Neural cell (in vitro differentiated cells): Measurements from ENCODE around the gene NHSL2. TPM values are rescaled to one million over a fixed set of nuclear protein-coding genes. Genes with fewer than 3 reads are reported as not detected.

ENCODE experiments used
- H2AFZ ChIP-seq: fragments of 200-600, 300-800 bp; sonication (generic), shearing (Covaris generic); 2 replicates; pipeline ENCODE4 v1.6.0; 2014; ENCODE audit warnings: low read depth, mild to moderate bottlenecking, antibody characterized with exemption, low read length, moderate library complexity
- H3F3A ChIP-seq: fragments of 200-600 bp; shearing (Covaris generic); 2 replicates; pipeline ENCODE4 v1.6.1; 2016; ENCODE audit warnings: mild to moderate bottlenecking, moderate library complexity, mixed read lengths, antibody characterized with exemption, low read length; ENCODE audit not compliant: insufficient read depth, poor library complexity, severe bottlenecking
- H3K27ac ChIP-seq: fragments of 200-600, 300-800 bp; sonication (generic), shearing (Covaris generic); 2 replicates; pipeline ENCODE4 v1.5.1; 2014; ENCODE audit warnings: mild to moderate bottlenecking, low read length, moderate library complexity
- H3K27me3 ChIP-seq: fragments of 300-800, 200-600 bp; sonication (generic), shearing (Covaris generic); 2 replicates; pipeline ENCODE4 v1.6.0; 2014; ENCODE audit warnings: mild to moderate bottlenecking, low read depth, low read length, moderate library complexity; ENCODE audit not compliant: insufficient read depth
- H3K36me3 ChIP-seq: fragments of 300-800, 200-600 bp; sonication (generic), shearing (Covaris generic); 2 replicates; pipeline ENCODE4 v1.5.1; 2014; ENCODE audit warnings: mild to moderate bottlenecking, antibody characterized with exemption, low read length, moderate library complexity; ENCODE audit not compliant: insufficient read depth
- H3K4me2 ChIP-seq: fragments of 300-800, 200-600 bp; sonication (generic), shearing (Covaris generic); 2 replicates; pipeline ENCODE4 v1.6.0; 2014; ENCODE audit warnings: mild to moderate bottlenecking, low read length
- H3K4me3 ChIP-seq: fragments of 300-800, 200-600 bp; sonication (generic), shearing (Covaris generic); 2 replicates; pipeline ENCODE4 v1.5.1; 2014; ENCODE audit warnings: mild to moderate bottlenecking, low read length, moderate library complexity
- H3K79me2 ChIP-seq: fragments of 200-600 bp; shearing (Covaris generic); replicated peaks from 2 replicates; pipeline ENCODE4 v1.6.0; 2014; ENCODE audit warnings: mild to moderate bottlenecking, low read length, moderate library complexity; ENCODE audit not compliant: insufficient read depth
- H3K9ac ChIP-seq: fragments of 300-800, 200-600 bp; sonication (generic), shearing (Covaris generic); 2 replicates; pipeline ENCODE4 v1.6.1; 2016; ENCODE audit warnings: mild to moderate bottlenecking, low read length, mixed read lengths
- H3K9me2 ChIP-seq: fragments of 200-600 bp; shearing (Covaris generic); 2 replicates; pipeline ENCODE4 v1.6.1; 2016; ENCODE audit warnings: mild to moderate bottlenecking, low read length, mixed read lengths; ENCODE audit not compliant: insufficient read depth
- H3K9me3 ChIP-seq: fragments of 200-600, 300-800 bp; sonication (generic), shearing (Covaris generic); 2 replicates; pipeline ENCODE4 v1.6.1; 2016; ENCODE audit warnings: mild to moderate bottlenecking, mixed run types, low read length, moderate library complexity, mixed read lengths
- H4K20me1 ChIP-seq: fragments of 200-600 bp; shearing (Covaris generic); 2 replicates; pipeline ENCODE4 v1.6.1; 2016; ENCODE audit warnings: mild to moderate bottlenecking, mixed run types; ENCODE audit not compliant: insufficient read depth
- CTCF ChIP-seq: fragments of 450-650 bp; IDR thresholded peaks from 2 replicates; pipeline ENCODE4 v1.5.1; 2014; ENCODE audit warnings: antibody characterized with exemption, mild to moderate bottlenecking, moderate library complexity; ENCODE audit not compliant: poor library complexity, severe bottlenecking
- EP300 ChIP-seq: fragments of 450-650 bp; conservative IDR thresholded peaks from 2 replicates; pipeline ENCODE4 v1.6.1; 2014; ENCODE audit warnings: antibody characterized with exemption, mild to moderate bottlenecking, moderate library complexity; ENCODE audit not compliant: poor library complexity, severe bottlenecking
- EZH2 ChIP-seq: fragments of 200-600, 300-800 bp; shearing (Covaris generic), sonication (generic); IDR thresholded peaks from 2 replicates; pipeline ENCODE4 v1.6.1; 2014; ENCODE audit warnings: antibody characterized with exemption, low read length, borderline replicate concordance, mild to moderate bottlenecking; ENCODE audit not compliant: insufficient read depth, poor library complexity, severe bottlenecking
- MXI1 ChIP-seq: fragments of 450-650 bp; conservative IDR thresholded peaks from 2 replicates; pipeline ENCODE4 v1.6.1; 2014; ENCODE audit warnings: antibody characterized with exemption, mild to moderate bottlenecking; ENCODE audit not compliant: poor library complexity, severe bottlenecking
- POLR2AphosphoS5 ChIP-seq: IDR thresholded peaks from 2 replicates; pipeline ENCODE4 v1.6.1; 2012
- RAD21 ChIP-seq: fragments of 450-650 bp; conservative IDR thresholded peaks from 2 replicates; pipeline ENCODE4 v1.6.1; 2014; ENCODE audit warnings: antibody characterized with exemption, mild to moderate bottlenecking, moderate library complexity
- SMC3 ChIP-seq: fragments of 450-650 bp; conservative IDR thresholded peaks from 2 replicates; pipeline ENCODE4 v1.6.1; 2014; ENCODE audit warnings: antibody characterized with exemption, mild to moderate bottlenecking, moderate library complexity; ENCODE audit not compliant: poor library complexity
- TAF1 ChIP-seq: IDR thresholded peaks from 2 replicates; pipeline ENCODE4 v1.6.1; 2012; ENCODE audit warnings: low read depth
- polyA plus RNA-seq: library from polyadenylated mRNA; depleted of rRNA; stranded (reverse); fragments of >200 nt; gene quantifications from 2 replicates; pipeline ENCODE4 v1.2.3, GENCODE V29; 2014
- TF ChIP-seq, protein P1 (sequence below): IDR thresholded peaks from 2 replicates; pipeline ENCODE4 v1.6.1; 2012; ENCODE audit warnings: borderline replicate concordance

The NHSL2 gene
- polyA plus RNA-seq, 1 donor from 2014 or later, result 0.87 TPM

DNA sequence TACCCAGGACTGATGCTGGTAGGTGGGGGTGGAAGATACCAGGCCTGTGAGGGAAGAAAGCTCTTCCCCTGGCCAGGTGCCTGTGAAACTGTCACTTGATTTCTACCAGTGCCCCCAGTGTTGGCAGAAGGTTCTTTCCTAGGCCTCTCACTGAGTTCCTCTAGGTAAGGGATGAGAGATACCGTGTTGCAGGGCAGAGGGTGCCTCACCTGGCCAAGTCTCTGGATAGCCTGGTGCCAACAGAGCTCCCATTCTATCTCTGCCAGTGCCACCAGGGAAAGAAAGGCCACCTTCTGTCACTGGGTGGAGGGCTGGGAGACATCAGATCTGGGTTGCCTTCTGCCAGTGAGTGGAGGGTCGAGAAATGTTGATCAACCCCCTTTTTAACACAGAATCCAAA, 127.0 kb downstream of the NHSL2 start:
- Histone ChIP-seq H3K9ac (no peak overlapping the region), H3K4me2 (no peak overlapping the region), H3K4me3 (no peak overlapping the region), H3F3A (no peaks in the 10 kb centered on the region), H3K79me2 (no peaks in the 10 kb centered on the region), H3K9me3 (no peaks in the 10 kb centered on the region), H2AFZ (no peak overlapping the region), H3K27ac (no peak overlapping the region), H3K36me3 (no peaks in the 10 kb centered on the region), H3K9me2 (no peaks in the 10 kb centered on the region), H3K27me3 (no peaks in the 10 kb centered on the region), H4K20me1 (no peaks in the 10 kb centered on the region)
- no peak for TF ChIP-seq EP300
- no peak for TF ChIP-seq RAD21
- no peak for TF ChIP-seq CTCF
- TF ChIP-seq SMC3, result no peak
- no peak for TF ChIP-seq EZH2
- no peak for TF ChIP-seq MXI1
- no peak for TF ChIP-seq POLR2AphosphoS5

DNA sequence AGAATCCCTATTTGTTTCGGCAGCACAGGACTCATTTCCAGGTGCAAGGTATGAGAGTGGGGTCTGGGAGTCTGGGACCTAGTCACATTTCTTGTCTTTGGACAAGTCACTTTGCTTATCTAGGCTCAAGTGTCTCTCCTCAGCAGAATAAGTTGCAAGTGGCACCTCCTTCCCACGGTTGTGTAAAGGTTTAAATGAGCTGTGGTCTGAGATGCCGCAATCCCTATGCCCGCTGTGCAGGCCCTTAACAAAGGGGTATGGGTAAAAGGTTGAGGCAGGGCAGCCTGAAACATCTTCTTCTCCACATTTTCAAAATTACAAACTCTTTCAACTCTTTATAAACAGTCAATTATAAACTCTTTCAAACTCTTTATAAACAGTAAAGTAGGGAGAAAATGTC, 127.4 kb downstream of the NHSL2 start:
- H3K79me2 ChIP-seq, result no peaks in the 10 kb centered on the region
- H3K4me2 ChIP-seq, result no peak overlapping the region
- H3K27me3 ChIP-seq, result no peaks in the 10 kb centered on the region
- TF ChIP-seq, protein P1, sequence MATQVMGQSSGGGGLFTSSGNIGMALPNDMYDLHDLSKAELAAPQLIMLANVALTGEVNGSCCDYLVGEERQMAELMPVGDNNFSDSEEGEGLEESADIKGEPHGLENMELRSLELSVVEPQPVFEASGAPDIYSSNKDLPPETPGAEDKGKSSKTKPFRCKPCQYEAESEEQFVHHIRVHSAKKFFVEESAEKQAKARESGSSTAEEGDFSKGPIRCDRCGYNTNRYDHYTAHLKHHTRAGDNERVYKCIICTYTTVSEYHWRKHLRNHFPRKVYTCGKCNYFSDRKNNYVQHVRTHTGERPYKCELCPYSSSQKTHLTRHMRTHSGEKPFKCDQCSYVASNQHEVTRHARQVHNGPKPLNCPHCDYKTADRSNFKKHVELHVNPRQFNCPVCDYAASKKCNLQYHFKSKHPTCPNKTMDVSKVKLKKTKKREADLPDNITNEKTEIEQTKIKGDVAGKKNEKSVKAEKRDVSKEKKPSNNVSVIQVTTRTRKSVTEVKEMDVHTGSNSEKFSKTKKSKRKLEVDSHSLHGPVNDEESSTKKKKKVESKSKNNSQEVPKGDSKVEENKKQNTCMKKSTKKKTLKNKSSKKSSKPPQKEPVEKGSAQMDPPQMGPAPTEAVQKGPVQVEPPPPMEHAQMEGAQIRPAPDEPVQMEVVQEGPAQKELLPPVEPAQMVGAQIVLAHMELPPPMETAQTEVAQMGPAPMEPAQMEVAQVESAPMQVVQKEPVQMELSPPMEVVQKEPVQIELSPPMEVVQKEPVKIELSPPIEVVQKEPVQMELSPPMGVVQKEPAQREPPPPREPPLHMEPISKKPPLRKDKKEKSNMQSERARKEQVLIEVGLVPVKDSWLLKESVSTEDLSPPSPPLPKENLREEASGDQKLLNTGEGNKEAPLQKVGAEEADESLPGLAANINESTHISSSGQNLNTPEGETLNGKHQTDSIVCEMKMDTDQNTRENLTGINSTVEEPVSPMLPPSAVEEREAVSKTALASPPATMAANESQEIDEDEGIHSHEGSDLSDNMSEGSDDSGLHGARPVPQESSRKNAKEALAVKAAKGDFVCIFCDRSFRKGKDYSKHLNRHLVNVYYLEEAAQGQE, result no peak
- no peak for TF ChIP-seq TAF1
- no peak for TF ChIP-seq POLR2AphosphoS5
- no peak for TF ChIP-seq SMC3
- TF ChIP-seq CTCF, result no peak
- TF ChIP-seq EZH2, result no peak
- TF ChIP-seq RAD21, result no peak
- no peak for TF ChIP-seq MXI1
- no peak for TF ChIP-seq EP300
- H3K27ac ChIP-seq, result no peak overlapping the region
- H3K36me3 ChIP-seq, result no peaks in the 10 kb centered on the region
- H2AFZ ChIP-seq, result no peak overlapping the region
- H3F3A ChIP-seq, result no peaks in the 10 kb centered on the region
- H3K4me3 ChIP-seq, result no peak overlapping the region
- H3K9me3 ChIP-seq, result no peaks in the 10 kb centered on the region
- no peak overlapping the region for H3K9ac ChIP-seq
- no peaks in the 10 kb centered on the region for H4K20me1 ChIP-seq
- H3K9me2 ChIP-seq, result no peaks in the 10 kb centered on the region
